IMR-90 (cell line): ENCODE results near the gene HOXB6. TPM values are rescaled to one million over a fixed set of nuclear protein-coding genes. Genes with fewer than 3 reads are reported as not detected.

Source experiments
- ATAC-seq: fragments of 200-7000 bp; cut with Tn5 transposase; 2 replicates; pipeline ENCODE4 v1.9.1; 2020; ENCODE audit warnings: low read depth, mild to moderate bottlenecking, moderate library complexity
- BruUV-seq: library from RNA; stranded (reverse); fragments of 400-500 nt; replicated peaks from 2 replicates; lab custom pipeline; 2021; lab: Mats Ljungman, UMichigan
- CTCF ChIA-PET: fragments of 300-600 bp; formaldehyde crosslinking; extraction: SDS; loops from one replicate; lab custom pipeline; 2021; ENCODE audit warnings: antibody characterized with exemption; lab: Yijun Ruan, JAX
- POLR2A ChIA-PET: fragments of 300-600 bp; sonication (Branson Sonifier 250); formaldehyde crosslinking; loops from one replicate; lab custom pipeline; 2022; ENCODE audit warnings: antibody characterized with exemption; ENCODE audit not compliant: unreplicated experiment; lab: Charles Lee
- DNase-seq: peaks from one replicate; pipeline ENCODE4 v3.0.0; 2013
- H2AFZ ChIP-seq: replicated peaks from 2 replicates; pipeline ENCODE3; 2013; ENCODE audit warnings: low read length, mild to moderate bottlenecking; ENCODE audit not compliant: poor library complexity
- H2AK5ac ChIP-seq: 2 replicates; pipeline ENCODE4 v1.6.1; 2013; ENCODE audit warnings: low read depth, low read length, inconsistent platforms
- H2AK9ac ChIP-seq: replicated peaks from 2 replicates; pipeline ENCODE3; 2013; ENCODE audit warnings: mild to moderate bottlenecking, low read depth, low read length, moderate library complexity; ENCODE audit not compliant: poor library complexity
- H2BK120ac ChIP-seq: 2 replicates; pipeline ENCODE4 v1.6.1; 2013; ENCODE audit warnings: low read depth, low read length, inconsistent platforms
- H2BK15ac ChIP-seq: 3 replicates; pipeline ENCODE4 v1.6.1; 2013; ENCODE audit warnings: low read depth, low read length, inconsistent platforms
- H2BK20ac ChIP-seq: 2 replicates; pipeline ENCODE4 v1.6.1; 2013; ENCODE audit warnings: low read depth, mild to moderate bottlenecking, inconsistent platforms, low read length, moderate library complexity
- H2BK5ac ChIP-seq: 2 replicates; pipeline ENCODE4 v1.6.1; 2013; ENCODE audit warnings: mild to moderate bottlenecking, low read depth, low read length, inconsistent platforms; ENCODE audit not compliant: poor library complexity, severe bottlenecking
- H3K14ac ChIP-seq: replicated peaks from 2 replicates; pipeline ENCODE4 v1.6.1; 2013; ENCODE audit warnings: low read depth, low read length, inconsistent platforms
- H3K18ac ChIP-seq: 2 replicates; pipeline ENCODE4 v1.6.1; 2013; ENCODE audit warnings: low read depth, low read length, control low read depth
- H3K23ac ChIP-seq: 2 replicates; pipeline ENCODE4 v1.6.1; 2013; ENCODE audit warnings: low read depth, low read length, inconsistent platforms
- H3K27ac ChIP-seq: 2 replicates; pipeline ENCODE4 v1.5.1; 2013; ENCODE audit warnings: mild to moderate bottlenecking, control low read depth, low read length; ENCODE audit not compliant: insufficient read depth
- H3K27me3 ChIP-seq: 2 replicates; pipeline ENCODE4 v1.6.1; 2013; ENCODE audit warnings: low read length; ENCODE audit not compliant: control insufficient read depth, insufficient read depth
- H3K36me3 ChIP-seq: 2 replicates; pipeline ENCODE4 v1.6.1; 2013; ENCODE audit warnings: low read length, mixed read lengths; ENCODE audit not compliant: control insufficient read depth, insufficient read depth
- H3K4ac ChIP-seq: 2 replicates; pipeline ENCODE4 v1.6.1; 2013; ENCODE audit warnings: low read depth, low read length, inconsistent platforms
- H3K4me1 ChIP-seq: 2 replicates; pipeline ENCODE4 v1.6.1; 2013; ENCODE audit warnings: low read length, mixed read lengths; ENCODE audit not compliant: control insufficient read depth, insufficient read depth
- H3K4me2 ChIP-seq: 2 replicates; pipeline ENCODE4 v1.6.1; 2013; ENCODE audit warnings: low read depth, mild to moderate bottlenecking, control low read depth, low read length, moderate library complexity
- H3K4me3 ChIP-seq: 2 replicates; pipeline ENCODE4 v1.5.1; 2013; ENCODE audit warnings: low read depth, mild to moderate bottlenecking, control low read depth, low read length, moderate library complexity; ENCODE audit not compliant: insufficient read depth
- H3K56ac ChIP-seq: 2 replicates; pipeline ENCODE4 v1.6.1; 2013; ENCODE audit warnings: low read length, inconsistent platforms; ENCODE audit not compliant: insufficient read depth; ENCODE audit errors: extremely low read depth
- H3K79me1 ChIP-seq, 2 experiments: 2 replicates each; pipeline ENCODE4 v1.6.1; 2013; ENCODE audit warnings: low read length in 2 of 2, inconsistent platforms in 1 of 2, low read depth in 1 of 2
- H3K9ac ChIP-seq: 2 replicates; pipeline ENCODE4 v1.6.1; 2013; ENCODE audit warnings: low read depth, low read length, control low read depth
- H3K9me1 ChIP-seq: 2 replicates; pipeline ENCODE4 v1.6.1; 2013; ENCODE audit warnings: low read length, inconsistent platforms; ENCODE audit not compliant: insufficient read depth
- H3K9me3 ChIP-seq: 2 replicates; pipeline ENCODE4 v1.6.1; 2013; ENCODE audit warnings: low read length; ENCODE audit not compliant: control insufficient read depth, insufficient read depth
- H4K20me1 ChIP-seq: 2 replicates; pipeline ENCODE4 v1.6.1; 2013; ENCODE audit warnings: low read length, inconsistent platforms; ENCODE audit not compliant: insufficient read depth
- H4K5ac ChIP-seq: 2 replicates; pipeline ENCODE4 v1.6.1; 2013; ENCODE audit warnings: mild to moderate bottlenecking, low read depth, low read length, control low read depth
- H4K8ac ChIP-seq, 2 experiments: 2 replicates each; pipeline ENCODE4 v1.6.1; 2013; ENCODE audit warnings: low read depth in 2 of 2, low read length in 2 of 2, control low read depth in 1 of 2, inconsistent platforms in 1 of 2
- H4K91ac ChIP-seq: 2 replicates; pipeline ENCODE4 v1.6.1; 2013; ENCODE audit warnings: low read depth, low read length, inconsistent platforms; ENCODE audit not compliant: insufficient read depth
- CHD1 ChIP-seq: IDR thresholded peaks from 2 replicates; pipeline ENCODE4 v1.6.1; 2012; ENCODE audit warnings: low read depth, low read length, improper control_type of control experiment
- MAFK ChIP-seq: IDR thresholded peaks from 2 replicates; pipeline ENCODE4 v1.6.1; 2012; ENCODE audit warnings: low read depth, low read length, improper control_type of control experiment
- MAZ ChIP-seq: IDR thresholded peaks from 2 replicates; pipeline ENCODE4 v1.6.1; 2012; ENCODE audit warnings: low read depth, mild to moderate bottlenecking, low read length, improper control_type of control experiment, moderate library complexity, borderline replicate concordance
- NFE2L2 ChIP-seq: fragments of 150-350 bp; IDR thresholded peaks from 2 replicates; pipeline ENCODE4 v1.6.1; 2016; ENCODE audit warnings: low read depth, mild to moderate bottlenecking, low read length
- SMC3 ChIP-seq: fragments of 150-350 bp; IDR thresholded peaks from 2 replicates; pipeline ENCODE4 v1.6.1; 2016; ENCODE audit warnings: low read depth, mild to moderate bottlenecking, antibody characterized with exemption, low read length, moderate library complexity
- WGBS, 2 experiments: methylation state at CpG; one replicate each; pipeline versions ENCODE4 v1.1.5 to v1.1.7; 2013; ENCODE audit warnings: missing lambda C conversion rate in 2 of 2; ENCODE audit not compliant: insufficient read length in 1 of 2; ENCODE audit errors: extremely low coverage in 2 of 2; 5-methylcytosine and 5-hydroxymethylcytosine counted together
- dilution Hi-C: fragments of 300-500 bp; cut with HindIII; formaldehyde crosslinking; loops from one replicate; pipeline ENCODE4 v1.14.3; 2018; ENCODE audit warnings: low sequenced_read_pairs; ENCODE audit not compliant: unreplicated experiment
- in situ Hi-C: fragments of 300-500 bp; cut with MboI; formaldehyde crosslinking; loops from 3 replicates; pipeline ENCODE4 v1.14.3; 2019; ENCODE audit warnings: low sequenced_read_pairs, inconsistent platforms, mixed read lengths
- intact Hi-C: fragments of 100-400 bp; cut with micrococcal nuclease; formaldehyde crosslinking; loops from 2 replicates; pipeline ENCODE4 v1.10.0; 2022
- polyA plus RNA-seq, 3 experiments: library from polyadenylated mRNA; depleted of rRNA; stranded (reverse); fragments of >200 nt; gene quantifications; 2 replicates each; pipeline ENCODE4 v1.2.3, GENCODE V29; 2012; ENCODE audit warnings: low replicate concordance in 1 of 3
- total RNA-seq: library from RNA; depleted of rRNA; stranded (reverse); fragments of >200 nt; gene quantifications from 2 replicates; pipeline ENCODE4 v1.2.3, GENCODE V29; 2012

HOXB6 gene
- total and polyA plus RNA-seq, 2 of the 4 experiments (the other 2 are of a cell fraction), result 11.1 to 42.2 TPM

DNA sequence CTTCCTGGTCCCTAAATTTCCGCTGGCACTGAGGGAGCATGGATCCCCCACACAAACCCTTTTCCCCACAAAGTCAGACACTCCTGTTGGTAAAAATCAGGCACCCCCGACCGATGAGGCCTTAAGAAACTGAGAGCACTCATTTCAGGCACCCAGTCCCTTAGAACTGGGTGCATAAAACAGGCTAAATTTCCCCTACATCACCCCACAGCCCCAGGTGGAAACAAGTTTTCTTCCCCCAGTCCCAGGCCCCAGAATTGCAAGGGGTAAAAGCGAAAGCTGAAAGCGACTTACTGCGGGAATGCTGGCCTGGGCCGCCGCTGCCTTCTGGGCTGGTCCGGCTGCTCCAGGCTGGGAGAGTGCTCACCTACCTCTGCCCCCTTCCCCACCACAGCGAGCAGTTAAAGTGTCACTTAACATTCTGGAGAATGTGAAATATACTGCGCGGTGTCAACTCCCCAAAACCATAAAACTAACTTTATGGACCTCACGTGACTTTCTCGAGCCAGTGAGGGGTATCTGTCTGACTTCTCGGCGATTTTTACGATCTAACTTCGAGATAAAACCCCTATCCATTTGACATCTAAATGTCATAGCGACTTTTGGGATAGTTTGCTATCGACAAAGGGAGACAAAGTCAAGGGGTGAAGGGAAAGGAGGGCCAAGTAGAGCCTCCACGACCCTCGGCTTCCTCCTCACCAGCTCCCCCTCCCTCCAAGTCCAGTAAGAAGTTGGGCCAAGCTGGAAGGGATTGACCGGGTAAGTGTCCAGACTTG is 14.8 kb downstream of the HOXB6 start, which contains the start of gene HOXB3 (continued):
- TF ChIP-seq MAZ (0 out of 2 replicates have a peak, but pooled peaks have one; percentile 7), NFE2L2 (no peak)

DNA sequence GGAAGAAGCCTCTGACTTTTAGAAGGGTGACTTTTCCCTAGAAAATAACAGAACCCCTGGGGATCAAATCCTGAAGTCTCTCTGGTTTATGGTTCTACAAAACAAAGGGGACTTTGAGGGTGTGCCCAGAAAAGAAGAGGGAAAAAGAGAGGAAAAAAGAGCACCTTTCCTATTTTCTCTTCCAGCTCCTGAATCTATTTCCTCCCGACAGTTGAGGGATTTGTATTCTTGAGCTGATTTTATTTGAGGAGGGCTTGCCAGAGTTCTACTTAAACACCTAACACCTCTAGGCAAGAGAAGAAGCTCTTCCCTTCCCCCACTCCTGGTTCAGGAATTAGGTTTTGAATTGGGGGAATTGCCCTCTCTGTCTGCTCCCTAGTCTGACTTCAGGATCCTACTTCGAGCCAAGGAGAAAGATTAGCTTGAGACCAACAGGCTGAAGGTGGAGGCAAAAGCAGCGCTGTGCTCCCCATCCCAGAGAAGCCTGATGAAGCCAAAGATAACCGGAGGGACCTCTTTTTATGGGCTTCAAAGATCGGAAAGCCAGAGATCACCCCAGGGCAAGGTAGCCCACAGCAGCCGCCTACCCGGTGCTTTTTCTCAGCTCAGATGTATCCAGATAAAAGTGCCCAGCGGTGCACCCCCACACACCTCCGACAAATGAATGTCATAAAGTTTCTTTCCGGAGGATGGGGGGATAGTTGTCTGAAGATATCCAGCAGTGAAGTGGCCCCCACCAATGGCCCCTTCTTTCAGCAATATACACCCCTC is 15.5 kb downstream of the HOXB6 start:
- peak overlapping the region; percentile 92 for H4K5ac ChIP-seq
- H2AK9ac ChIP-seq, result peak overlapping the region; percentile 94
- peak; percentile 17 for DNase-seq
- H4K91ac ChIP-seq, result peak overlapping the region; percentile 99
- in situ Hi-C loops, result no loop called here
- peaks cover 3% of the 10 kb centered on the region; the same call in 1 of the 2 replicates for H3K4me1 ChIP-seq
- peak overlapping the region; percentile 55 for H2BK20ac ChIP-seq
- no peaks in the 10 kb centered on the region for H3K9me1 ChIP-seq
- H2AFZ ChIP-seq, result peak overlapping the region; percentile 8
- H4K20me1 ChIP-seq, result no peaks in the 10 kb centered on the region; the same call in 1 of the 2 replicates
- peak overlapping the region; percentile 100 for H3K23ac ChIP-seq
- TSS peak; percentile 29 for BruUV-seq
- ChIA-PET POLR2A (interaction anchor here (0.5 to 1.0 kb wide), 8 partner anchors 9 to 191 kb away, joined by 3 to 9 read pairs (median 3); no protein-coding TSS in a partner anchor), CTCF (interaction anchor here (0.6 to 2.6 kb wide), 4 partner anchors 33 to 237 kb away, joined by 3 to 15 read pairs (median 4); no protein-coding TSS in a partner anchor)
- peak overlapping the region; percentile 98 for H3K4me2 ChIP-seq
- dilution Hi-C loops, result no loop called here
- no CpG with 5 or more reads among the region's 10 CpGs for WGBS, 2 experiments
- peak overlapping the region; percentile 100 for H3K56ac ChIP-seq
- H3K9me3 ChIP-seq, result no peaks in the 10 kb centered on the region
- H2BK5ac ChIP-seq, result peak overlapping the region; percentile 99
- intact Hi-C loops, result no loop called here
- H2BK120ac ChIP-seq, result peak overlapping the region; percentile 97
- H4K8ac ChIP-seq, result peak overlapping the region; percentile 96 to 99
- H2BK15ac ChIP-seq, result peak overlapping the region; percentile 95; the same call in 2 of the 3 replicates
- peak overlapping the region; percentile 96 for H3K18ac ChIP-seq
- peak overlapping the region; percentile 99 for H3K27ac ChIP-seq
- H3K4me3 ChIP-seq, result peak overlapping the region; percentile 91
- no peaks in the 10 kb centered on the region for H3K27me3 ChIP-seq
- no peak for TF ChIP-seq NFE2L2
- no peak for TF ChIP-seq CHD1
- no peak for TF ChIP-seq MAZ
- no peak for TF ChIP-seq MAFK
- no peak for TF ChIP-seq SMC3
- H3K14ac ChIP-seq, result peak overlapping the region; percentile 99
- peaks cover 10% of the 10 kb centered on the region; the same call in 1 of the 2 replicates for H3K36me3 ChIP-seq
- ATAC-seq, result no peak
- no peaks in the 10 kb centered on the region for H3K79me1 ChIP-seq
- H3K9ac ChIP-seq, result peak overlapping the region; percentile 100
- peak overlapping the region; percentile 99 for H3K4ac ChIP-seq
- H2AK5ac ChIP-seq, result peak overlapping the region; percentile 95
